Inflammatory macrophage treated with lipopolysaccharide for 1 hour (primary cell): ENCODE data around the gene ABCG5.

Experiments
- DNase-seq, 2 donors: peaks; one replicate each; pipeline ENCODE4 v3.0.0-alpha.2; 2020 to 2022

Gene ABCG5

GRCh38 chr2:43803113-43803512 lies 35.5 kb downstream of the ABCG5 start:
- no peak for DNase-seq

GRCh38 chr2:43802135-43802534 lies 36.5 kb downstream of the ABCG5 start:
- DNase-seq, result no peak

GRCh38 chr2:43800894-43801293 lies 37.7 kb downstream of the ABCG5 start:
- DNase-seq, result no peak

- no peak for DNase-seq
Measured at GRCh38 chr2:43798300-43798699, 40.3 kb downstream of the ABCG5 start.

- DNase-seq, result no peak
Measured at GRCh38 chr2:43796206-43796605, 42.4 kb downstream of the ABCG5 start.

- DNase-seq, result no peak
Measured at GRCh38 chr2:43794956-43795355, 43.7 kb downstream of the ABCG5 start.

GRCh38 chr2:43792653-43793052 lies 46.0 kb downstream of the ABCG5 start:
- no peak for DNase-seq

- DNase-seq, result no peak
Measured at GRCh38 chr2:43791035-43791765, 47.4 kb downstream of the ABCG5 start.

- DNase-seq, result no peak
Measured at GRCh38 chr2:43790147-43790546, 48.5 kb downstream of the ABCG5 start.

- DNase-seq, result no peak
Measured at GRCh38 chr2:43788646-43789045, 50.0 kb downstream of the ABCG5 start.

GRCh38 chr2:43787895-43788294 lies 50.7 kb downstream of the ABCG5 start:
- no peak for DNase-seq

GRCh38 chr2:43778233-43778632 lies 60.4 kb downstream of the ABCG5 start:
- DNase-seq, result no peak

GRCh38 chr2:43777306-43777926 lies 61.2 kb downstream of the ABCG5 start:
- no peak for DNase-seq

GRCh38 chr2:43776324-43776723 lies 62.3 kb downstream of the ABCG5 start:
- DNase-seq, result no peak

- DNase-seq, result no peak
Measured at GRCh38 chr2:43774617-43775016, 64.0 kb downstream of the ABCG5 start.

- DNase-seq, result peak; percentile 81 to 91
Measured at GRCh38 chr2:43773876-43774613, 64.6 kb downstream of the ABCG5 start, which contains the start of gene DYNC2LI1. TSS of gene DYNC2LI1 (plus strand) at chr2:43774039. CDS start at chr2:43774139, 100 bp downstream.

- no peak for DNase-seq
Measured at GRCh38 chr2:43766006-43766405, 72.6 kb downstream of the ABCG5 start.

- DNase-seq, result no peak
Measured at GRCh38 chr2:43764086-43764705, 74.4 kb downstream of the ABCG5 start.

GRCh38 chr2:43763091-43763490 lies 75.5 kb downstream of the ABCG5 start:
- no peak for DNase-seq
